GM12878 (cell line): ENCODE data around the gene LTBP3. TPM values are rescaled to one million over a fixed set of nuclear protein-coding genes. Genes with fewer than 3 reads are reported as not detected.
A peak's percentile ranks its signal among the peaks of the same experiment; 100 is the strongest.

ENCODE experiments used
- ATAC-seq: fragments of 200-7000 bp; cut with Tn5 transposase; 3 replicates; pipeline ENCODE4 v1.9.1; 2020; ENCODE audit warnings: mild to moderate bottlenecking, moderate library complexity
- BruUV-seq: library from RNA; stranded (reverse); fragments of 400-500 nt; replicated peaks from 2 replicates; lab custom pipeline; 2021; lab: Mats Ljungman, UMichigan
- CTCF ChIA-PET: fragments of 300-600 bp; sonication (Branson Sonifier 250); formaldehyde crosslinking; extraction: SDS; loops from one replicate; lab custom pipeline; 2021; ENCODE audit warnings: inconsistent platforms; lab: Yijun Ruan, JAX
- POLR2A ChIA-PET: fragments of 350-600 bp; formaldehyde crosslinking; extraction: SDS; loops from one replicate; lab custom pipeline; 2021; ENCODE audit warnings: inconsistent platforms; lab: Charles Lee
- RAD21 ChIA-PET: fragments of 300-600 bp; sonication (Branson Sonifier 250); formaldehyde crosslinking; loops from one replicate; lab custom pipeline; 2023; ENCODE audit warnings: antibody characterized with exemption; ENCODE audit not compliant: unreplicated experiment; lab: Charles Lee
- SMC1A ChIA-PET: fragments of 300-600 bp; sonication (Branson Sonifier 250); formaldehyde crosslinking; loops from one replicate; lab custom pipeline; 2023; ENCODE audit not compliant: unreplicated experiment, uncharacterized antibody; lab: Charles Lee
- DNase-seq: peaks from one replicate; pipeline ENCODE4 v3.0.0-alpha.2; 2011; ENCODE audit warnings: low read depth, low spot score
- FAIRE-seq: peaks from 3 replicates; lab custom pipeline; 2011; peaks lifted over from hg19 to GRCh38; lab: Jason Lieb, UNC
- H2AFZ ChIP-seq: 2 replicates; pipeline ENCODE4 v1.6.0; 2011; ENCODE audit warnings: low read depth, low read length, control low read depth; ENCODE audit not compliant: control insufficient read depth
- H3K27ac ChIP-seq: 2 replicates; pipeline ENCODE4 v1.5.1; 2011; ENCODE audit warnings: control low read depth; ENCODE audit not compliant: control insufficient read depth, insufficient read depth
- H3K27me3 ChIP-seq, 2 experiments: replicated peaks in 1 of 2; 2 replicates each; pipeline versions ENCODE4 v1.6.0 to v1.6.1; 2011; ENCODE audit warnings: low read length in 1 of 2; ENCODE audit not compliant: control insufficient read depth in 2 of 2, insufficient read depth in 2 of 2
- H3K36me3 ChIP-seq, 2 experiments: 2 replicates each; pipeline ENCODE4 v1.5.1; 2011; ENCODE audit warnings: low read length in 1 of 2; ENCODE audit not compliant: control insufficient read depth in 2 of 2, insufficient read depth in 2 of 2
- H3K4me1 ChIP-seq: 2 replicates; pipeline ENCODE4 v1.6.1; 2011; ENCODE audit warnings: mild to moderate bottlenecking, low read length, moderate library complexity, mixed read lengths; ENCODE audit not compliant: control insufficient read depth, insufficient read depth
- H3K4me2 ChIP-seq: 2 replicates; pipeline ENCODE4 v1.6.0; 2011; ENCODE audit warnings: control low read depth; ENCODE audit not compliant: control insufficient read depth, insufficient read depth
- H3K4me3 ChIP-seq: fragments of 200-600 bp; sonication (generic); 2 replicates; pipeline ENCODE4 v1.5.1; 2016
- H3K79me2 ChIP-seq: 2 replicates; pipeline ENCODE4 v1.6.0; 2011; ENCODE audit warnings: low read length; ENCODE audit not compliant: control insufficient read depth, insufficient read depth
- H3K9ac ChIP-seq: 2 replicates; pipeline ENCODE4 v1.8.0; 2011; ENCODE audit warnings: low read length, control low read depth, mixed read lengths; ENCODE audit not compliant: control insufficient read depth, insufficient read depth
- H3K9me3 ChIP-seq: replicated peaks from 3 replicates; pipeline ENCODE4 v1.5.1; 2011; ENCODE audit warnings: mild to moderate bottlenecking, low read length; ENCODE audit not compliant: control insufficient read depth, insufficient read depth
- H4K20me1 ChIP-seq: 2 replicates; pipeline ENCODE4 v1.6.0; 2011; ENCODE audit not compliant: control insufficient read depth, insufficient read depth
- ASH2L ChIP-seq: fragments of 300-600, 200-600 bp; sonication (generic); IDR thresholded peaks from 2 replicates; pipeline ENCODE4 v1.6.1; 2017; ENCODE audit warnings: low read depth, mild to moderate bottlenecking, borderline replicate concordance
- BHLHE40 ChIP-seq, 2 experiments: fragments of 450-650 bp in 1 of 2; IDR thresholded peaks; 2 replicates each; pipeline ENCODE4 v1.6.1; 2011 to 2017; ENCODE audit warnings: low read depth in 2 of 2, borderline replicate concordance in 1 of 2, improper control_type of control experiment in 1 of 2, low read length in 1 of 2, mild to moderate bottlenecking in 1 of 2
- BMI1 ChIP-seq: fragments of 450-650 bp; IDR thresholded peaks from 2 replicates; pipeline ENCODE4 v1.6.1; 2016; ENCODE audit warnings: mild to moderate bottlenecking, moderate library complexity, borderline replicate concordance
- CHD2 ChIP-seq: IDR thresholded peaks from 2 replicates; pipeline ENCODE4 v1.6.1; 2011; ENCODE audit warnings: low read depth, low read length, improper control_type of control experiment, borderline replicate concordance
- ETV6 ChIP-seq, 2 experiments: fragments of 450-650 bp in 1 of 2; IDR thresholded peaks in 1 of 2; conservative IDR thresholded peaks in 1 of 2; 2 replicates each; pipeline ENCODE4 v1.6.1; 2014; ENCODE audit warnings: antibody characterized with exemption in 1 of 2, borderline replicate concordance in 1 of 2, low read depth in 1 of 2, mild to moderate bottlenecking in 1 of 2, moderate library complexity in 1 of 2
- HDAC2 ChIP-seq: fragments of 200-600 bp; sonication (generic); IDR thresholded peaks from 2 replicates; pipeline ENCODE4 v1.6.1; 2017
- HDGF ChIP-seq: fragments of 450-650 bp; IDR thresholded peaks from 2 replicates; pipeline ENCODE4 v1.6.1; 2016; ENCODE audit warnings: antibody characterized with exemption
- JUNB ChIP-seq: IDR thresholded peaks from 2 replicates; pipeline ENCODE4 v1.6.1; 2016; ENCODE audit warnings: antibody characterized with exemption, mild to moderate bottlenecking
- MEF2B ChIP-seq: fragments of 450-650 bp; IDR thresholded peaks from 2 replicates; pipeline ENCODE4 v1.6.1; 2018; ENCODE audit warnings: mild to moderate bottlenecking, moderate library complexity; ENCODE audit not compliant: partially characterized antibody, poor library complexity, severe bottlenecking
- MTA2 ChIP-seq: fragments of 450-650 bp; IDR thresholded peaks from 2 replicates; pipeline ENCODE4 v1.6.1; 2016; ENCODE audit warnings: low read depth, mild to moderate bottlenecking, moderate library complexity
- RCOR1 ChIP-seq: conservative IDR thresholded peaks from 2 replicates; pipeline ENCODE4 v1.6.1; 2012; ENCODE audit warnings: low read depth, low read length, improper control_type of control experiment
- RFX5 ChIP-seq: IDR thresholded peaks from 2 replicates; pipeline ENCODE4 v1.6.1; 2011; ENCODE audit warnings: low read depth, low read length, improper control_type of control experiment
- SIN3A ChIP-seq: IDR thresholded peaks from 2 replicates; pipeline ENCODE4 v1.6.1; 2012; ENCODE audit warnings: low read depth, low read length, improper control_type of control experiment
- SIX5 ChIP-seq: IDR thresholded peaks from 2 replicates; pipeline ENCODE4 v1.6.1; 2011; ENCODE audit warnings: mild to moderate bottlenecking, low read depth, low read length, moderate library complexity; ENCODE audit not compliant: severe bottlenecking
- SMAD5 ChIP-seq: IDR thresholded peaks from 2 replicates; pipeline ENCODE4 v1.6.1; 2016; ENCODE audit warnings: antibody characterized with exemption, low read depth
- ZNF207 ChIP-seq: fragments of 450-650 bp; IDR thresholded peaks from 2 replicates; pipeline ENCODE4 v1.6.1; 2014; ENCODE audit warnings: antibody characterized with exemption, mild to moderate bottlenecking, borderline replicate concordance
- WGBS: methylation state at CpG from one replicate; pipeline ENCODE4 v1.1.6; 2016; ENCODE audit warnings: low lambda C conversion rate; ENCODE audit not compliant: insufficient replicate concordance, insufficient coverage; ENCODE audit errors: missing lambda C conversion rate; 5-methylcytosine and 5-hydroxymethylcytosine counted together
- in situ Hi-C: fragments of 300-500 bp; cut with MboI; formaldehyde crosslinking; loops from 9 replicates; pipeline ENCODE4 v1.14.3; 2018; ENCODE audit warnings: mixed read lengths
- intact Hi-C: fragments of 100-400 bp; cut with micrococcal nuclease; formaldehyde crosslinking; loops from one replicate; pipeline ENCODE4 v1.14.2; 2022; ENCODE audit not compliant: unreplicated experiment
- polyA plus RNA-seq, 11 experiments: library from polyadenylated mRNA; depleted of rRNA in 4 of 11; unstranded in 6 of 11; stranded (reverse) in 5 of 11; fragments of >200 nt; fragmentation: Nextera tagmentation in 4 of 11; fragmentation: Illumina TruSeq in 1 of 11; extraction: Ambion mirVana in 4 of 11; extraction: Trizol in 1 of 11; gene quantifications; 1 replicate in 1 of 11; 2 replicates in 10 of 11; pipeline versions ENCODE4 v1.2.1 to v1.2.3, GENCODE V29; 2011 to 2016; ENCODE audit warnings: inconsistent platforms in 2 of 11, missing spikeins in 2 of 11, low read depth in 1 of 11
- total RNA-seq, 4 experiments: library from RNA; depleted of rRNA in 3 of 4; stranded (reverse); fragments of >200 nt in 3 of 4; fragmentation: Illumina TruSeq in 1 of 4; extraction: Trizol in 1 of 4; gene quantifications; 2 replicates each; pipeline versions ENCODE4 v1.2.1 to v1.2.3, GENCODE V29; 2013 to 2021
- TF ChIP-seq, protein P1 (sequence below): IDR thresholded peaks from 2 replicates; pipeline ENCODE4 v1.6.1; 2012; ENCODE audit warnings: low read depth, low read length, improper control_type of control experiment

LTBP3 gene
- total and polyA plus RNA-seq, 10 of the 15 experiments (the other 5 are each of a cell fraction or from before 2014, with no cell fraction given), result 2.2 to 12.2 (median 6.2) TPM; not detected in 2

DNA sequence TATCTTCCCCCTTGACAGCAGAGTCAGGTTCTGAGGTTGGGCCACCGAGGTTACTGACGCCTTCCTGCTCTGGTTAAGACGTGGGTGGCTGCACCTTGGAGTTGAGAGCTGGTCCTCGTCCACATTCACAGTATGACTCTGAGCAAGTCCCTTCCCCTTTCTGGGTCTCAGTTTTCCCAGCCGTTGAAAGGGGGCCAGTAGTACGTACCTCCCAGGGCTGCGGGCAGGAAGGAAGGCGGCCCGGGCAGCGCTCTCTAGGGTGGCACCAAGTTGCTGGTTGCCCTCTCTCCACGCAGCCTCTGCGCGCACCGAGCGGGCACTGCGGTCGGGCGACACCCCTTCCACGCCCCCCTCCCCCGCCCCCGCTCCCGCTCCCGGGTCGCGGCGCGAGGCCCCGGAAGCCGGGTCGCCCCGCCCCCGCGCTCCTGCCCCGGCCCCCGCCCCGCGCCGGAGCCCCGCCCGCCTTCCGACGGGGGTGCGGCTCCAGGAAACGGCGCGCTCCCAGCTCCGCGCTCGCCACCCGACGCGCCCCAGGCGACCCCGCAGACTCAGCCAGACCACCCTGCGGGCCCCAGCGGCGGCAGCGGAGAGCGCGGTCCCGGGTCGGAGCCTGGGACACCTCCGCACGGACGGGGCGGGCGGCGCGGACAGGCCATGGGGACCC is 17.5 kb upstream of the LTBP3 start, which contains the start of gene EHBP1L1 (continued):
- TF ChIP-seq ASH2L (no peak), SIN3A (peak; percentile 1; the same call in 1 of the 2 replicates), CHD2 (peak; percentile 35; the same call in 1 of the 2 replicates), MEF2B (peak; percentile 21), RCOR1 (0 out of 2 replicates have a peak, but pooled peaks have one; percentile 86), JUNB (peak; percentile 72), MTA2 (peak; percentile 54)

- WGBS, result 1% methylated on average over 28 of the region's 28 CpGs
- H3K9me3 ChIP-seq, result no peaks in the 10 kb centered on the region
- CTCF ChIA-PET, result interaction anchor here (0.6 to 5.7 kb wide), 8 partner anchors 13 to 205 kb away, joined by 3 to 130 read pairs (median 4); no protein-coding TSS in a partner anchor
- BruUV-seq, result TSS peak; percentile 96
- DNase-seq (no peak), FAIRE-seq (peak; percentile 41), ATAC-seq (peak; percentile 0; the same call in 2 of the 3 replicates)
- H2AFZ ChIP-seq, result peak overlapping the region; percentile 43; the same call in 1 of the 2 replicates
- SMC1A ChIA-PET, result interaction anchor here (0.6 to 4.2 kb wide), 5 partner anchors 13 to 159 kb away, joined by 3 to 93 read pairs (median 4); partner anchors contain the start of gene PCNX3
- H3K27ac ChIP-seq, result peak overlapping the region; percentile 96
- H4K20me1 ChIP-seq, result no peaks in the 10 kb centered on the region; the same call in 1 of the 2 replicates
- peak overlapping the region; percentile 97 for H3K4me3 ChIP-seq
- RAD21 ChIA-PET, result interaction anchor here (0.9 to 4.0 kb wide), 8 partner anchors 13 to 88 kb away, joined by 4 to 132 read pairs (median 7); partner anchors contain the start of genes KCNK7, MAP3K11, PCNX3 and RELA
- in situ Hi-C loops, result no loop called here
- no peaks in the 10 kb centered on the region for H3K27me3 ChIP-seq
- POLR2A ChIA-PET, result interaction anchor here (0.5 to 4.9 kb wide), 6 partner anchors 13 to 65 kb away, joined by 4 to 129 read pairs (median 8); partner anchors contain the start of genes MAP3K11 and PCNX3
- H3K36me3 ChIP-seq, result peaks cover 5% of the 10 kb centered on the region in 2 experiments; a peak in 3 of 4 replicates
- peaks cover 77% of the 10 kb centered on the region for H3K79me2 ChIP-seq
- peak overlapping the region; percentile 52 for H3K9ac ChIP-seq
- peaks cover 35% of the 10 kb centered on the region for H3K4me1 ChIP-seq
- intact Hi-C loops, result loop anchor here (1.0 to 5.0 kb wide), 4 partner anchors 13 to 158 kb away; partner anchors contain the start of gene PCNX3
- H3K4me2 ChIP-seq, result peak overlapping the region; percentile 65
- TF ChIP-seq ETV6 (conservative IDR thresholded peaks at IDR 0.05 in 1 of 2, IDR thresholded peaks at IDR 0.05 in 1 of 2; ENCODE audit: borderline replicate concordance in 1 of 2, low read depth in 1 of 2), result no peak
- peak in 1 of 2 experiments; percentile 37; a peak in 1 of 4 replicates for TF ChIP-seq BHLHE40 (IDR thresholded peaks at IDR 0.05; ENCODE audit: borderline replicate concordance in 1 of 2, low read depth in 2 of 2, low read length in 1 of 2)
- no peak for TF ChIP-seq SIX5
- TF ChIP-seq ZNF207, result peak; percentile 67; the same call in 1 of the 2 replicates
- TF ChIP-seq SMAD5, result no peak
- TF ChIP-seq MEF2B, result no peak
- TF ChIP-seq, protein P1, sequence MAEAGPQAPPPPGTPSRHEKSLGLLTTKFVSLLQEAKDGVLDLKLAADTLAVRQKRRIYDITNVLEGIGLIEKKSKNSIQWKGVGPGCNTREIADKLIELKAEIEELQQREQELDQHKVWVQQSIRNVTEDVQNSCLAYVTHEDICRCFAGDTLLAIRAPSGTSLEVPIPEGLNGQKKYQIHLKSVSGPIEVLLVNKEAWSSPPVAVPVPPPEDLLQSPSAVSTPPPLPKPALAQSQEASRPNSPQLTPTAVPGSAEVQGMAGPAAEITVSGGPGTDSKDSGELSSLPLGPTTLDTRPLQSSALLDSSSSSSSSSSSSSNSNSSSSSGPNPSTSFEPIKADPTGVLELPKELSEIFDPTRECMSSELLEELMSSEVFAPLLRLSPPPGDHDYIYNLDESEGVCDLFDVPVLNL, result no peak
- TF ChIP-seq HDAC2, result no peak
- 0 out of 2 replicates have a peak, but pooled peaks have one; percentile 3 for TF ChIP-seq HDGF
- no peak for TF ChIP-seq RFX5
- no peak for TF ChIP-seq BMI1
Observed at GRCh38 chr11:65574811-65575567, 16.8 kb upstream of the LTBP3 start.
